Kidney glomerular epithelial cell (primary cell): Measurements from ENCODE around the gene PLD1.
"Not testable (repeated sequence)": the region's sequence is repeated elsewhere in the genome, so short reads cannot be mapped to it uniquely, and the experiment has no call there.

Source experiments
- DNase-seq: peaks from one replicate; lab custom pipeline; 2025; lab: John Stamatoyannopoulos, UW

Gene PLD1

DNA sequence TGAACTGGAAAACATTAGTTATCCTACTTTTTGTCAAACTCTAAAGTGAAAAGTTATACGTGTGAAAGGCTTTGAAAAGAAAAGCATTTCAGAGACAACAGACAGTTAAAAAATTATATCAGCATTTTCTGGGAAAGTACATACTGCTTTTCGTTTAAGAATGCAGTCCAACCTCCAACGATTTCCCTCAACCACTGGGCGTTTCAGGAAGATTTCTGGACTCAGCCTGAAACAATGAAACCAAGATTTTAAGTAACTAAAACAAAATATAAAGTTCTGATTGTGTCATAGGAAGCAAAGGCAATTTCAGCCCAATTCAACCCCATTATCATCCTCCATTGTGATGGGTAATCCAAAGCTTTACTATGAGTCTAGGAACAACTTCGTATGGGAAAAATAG lies 110.7 kb downstream of the PLD1 start:
- DNase-seq, result no peak

DNA sequence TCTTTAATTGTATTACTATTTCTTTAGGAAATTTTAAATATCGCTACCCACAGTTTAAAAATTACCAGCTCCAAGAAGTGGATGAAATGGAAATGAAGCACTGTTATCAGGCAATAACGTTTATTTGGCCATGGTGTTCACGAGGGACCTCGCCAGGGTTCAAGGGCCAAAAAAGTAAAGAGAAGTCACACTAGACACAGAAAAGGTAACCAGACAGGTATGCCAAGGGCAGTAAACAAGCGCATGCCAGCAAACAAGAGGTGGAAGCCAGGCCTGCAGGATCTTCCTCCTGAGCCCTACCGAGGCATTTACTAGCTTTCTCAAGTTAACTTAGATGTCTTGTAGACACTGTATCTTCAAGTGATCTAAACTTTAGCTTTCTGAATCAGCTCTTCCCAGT lies 113.5 kb downstream of the PLD1 start:
- no peak for DNase-seq

DNA sequence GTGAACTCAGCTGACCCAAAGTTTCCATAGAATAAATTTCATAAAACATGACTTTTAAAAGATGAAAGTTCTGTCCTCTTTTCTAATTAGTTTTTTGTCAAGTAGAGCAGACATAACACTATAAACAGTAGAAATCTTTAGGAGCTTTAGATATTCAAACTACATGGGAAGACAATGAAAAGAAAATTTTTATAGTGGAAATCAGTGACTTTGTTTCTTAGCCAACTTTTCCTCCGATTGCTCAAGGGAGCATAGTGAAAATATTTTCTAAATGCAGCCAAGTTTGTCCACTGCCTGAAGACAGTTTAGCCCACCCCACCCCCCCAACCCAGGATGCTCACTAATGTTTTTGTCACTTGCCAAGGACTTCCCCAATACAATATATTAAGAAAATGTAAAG lies 114.9 kb downstream of the PLD1 start:
- DNase-seq, result no peak

DNA sequence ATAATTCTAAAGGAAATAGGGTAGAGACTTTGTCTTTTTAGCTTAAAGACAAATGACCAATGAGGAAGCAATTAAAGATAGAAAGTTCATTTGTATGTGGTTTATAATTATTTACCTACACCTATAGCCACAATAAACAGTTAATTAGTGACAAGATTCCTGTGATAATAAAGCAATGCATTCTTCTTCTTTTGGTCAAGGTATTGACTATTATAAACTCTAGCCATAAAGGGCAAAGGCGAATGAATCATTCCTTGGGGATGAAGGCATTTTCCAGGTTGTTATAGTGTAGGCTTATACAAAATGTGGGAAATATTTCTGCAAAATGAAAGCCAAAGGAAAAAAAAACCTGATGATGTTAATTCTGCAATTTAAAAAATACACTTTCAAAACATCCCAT lies 115.4 kb downstream of the PLD1 start:
- DNase-seq, result no peak

DNA sequence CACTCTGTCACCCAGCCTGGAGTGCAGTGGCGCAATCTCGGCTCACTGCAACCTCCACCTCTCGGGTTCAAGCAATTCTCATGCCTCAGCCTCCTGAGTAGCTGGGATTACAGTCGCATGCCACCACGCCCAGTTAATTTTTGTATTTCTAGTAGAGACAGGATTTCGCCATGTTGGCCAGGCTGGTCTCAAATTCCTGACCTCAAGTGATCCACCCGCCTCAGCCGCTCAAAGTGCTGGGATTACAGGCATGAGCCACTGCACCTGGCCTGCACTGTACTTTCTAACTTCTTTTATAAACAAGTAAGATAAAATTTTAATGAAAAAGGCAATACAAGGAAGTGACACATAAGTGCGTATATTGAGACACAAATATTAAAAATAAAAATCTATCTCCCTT lies 117.7 kb downstream of the PLD1 start:
- not testable (repeated sequence) for DNase-seq

DNA sequence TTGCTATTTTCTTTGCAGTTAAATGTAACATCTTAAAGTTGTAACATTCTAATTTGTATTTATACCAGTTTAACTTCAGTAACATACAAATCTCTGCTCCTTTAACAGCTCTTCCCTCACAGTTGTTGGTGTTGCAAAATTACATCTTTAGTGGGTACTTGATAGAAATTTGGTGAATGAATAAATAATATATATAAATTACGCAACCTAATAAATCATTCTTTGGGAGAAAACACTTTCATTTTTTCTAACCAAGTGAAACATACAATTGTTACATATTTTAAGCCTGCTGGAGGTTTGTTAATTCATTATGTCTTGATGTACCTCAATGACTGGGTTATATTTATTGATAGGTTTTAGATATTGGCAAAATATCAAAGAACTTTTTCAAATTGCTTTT lies 118.8 kb downstream of the PLD1 start:
- DNase-seq, result no peak

DNA sequence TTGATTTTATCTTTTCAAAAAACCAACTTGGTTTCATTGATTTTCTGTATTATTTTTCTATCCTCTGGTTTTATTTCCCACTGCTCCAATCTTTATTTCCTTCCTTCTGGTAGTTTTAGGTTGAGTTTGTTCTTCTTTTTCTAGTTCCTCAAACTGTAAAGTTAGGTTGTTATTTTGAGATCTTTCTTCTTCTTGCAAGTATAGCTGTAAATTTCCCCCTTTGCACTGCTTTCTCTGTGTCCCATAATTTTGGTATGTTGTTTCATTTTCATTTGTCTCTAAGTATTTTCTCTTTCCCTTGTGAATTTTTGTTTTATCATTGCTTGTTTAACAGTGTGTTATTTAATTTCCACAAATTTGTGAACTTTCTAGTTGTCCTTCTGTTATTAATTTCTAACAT lies 120.0 kb downstream of the PLD1 start:
- DNase-seq, result no peak

DNA sequence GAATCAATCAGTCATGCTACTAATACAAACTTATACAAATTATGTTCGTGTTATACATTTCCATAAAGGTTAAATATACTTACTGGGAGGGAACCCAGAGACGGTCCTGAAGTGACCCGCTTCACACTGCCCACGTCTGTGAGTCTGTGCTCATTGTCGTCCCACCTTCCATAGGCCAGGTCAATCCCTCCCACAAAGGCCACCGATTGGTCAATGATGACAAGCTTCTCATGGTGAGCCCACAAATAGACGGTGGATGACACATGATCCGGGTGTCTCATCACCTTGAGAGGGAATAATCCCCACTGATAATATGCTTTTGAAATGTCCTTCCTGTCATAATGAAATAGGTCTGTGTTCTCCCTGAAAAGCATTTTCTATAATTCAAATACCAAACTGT lies 121.7 kb downstream of the PLD1 start:
- DNase-seq, result no peak

DNA sequence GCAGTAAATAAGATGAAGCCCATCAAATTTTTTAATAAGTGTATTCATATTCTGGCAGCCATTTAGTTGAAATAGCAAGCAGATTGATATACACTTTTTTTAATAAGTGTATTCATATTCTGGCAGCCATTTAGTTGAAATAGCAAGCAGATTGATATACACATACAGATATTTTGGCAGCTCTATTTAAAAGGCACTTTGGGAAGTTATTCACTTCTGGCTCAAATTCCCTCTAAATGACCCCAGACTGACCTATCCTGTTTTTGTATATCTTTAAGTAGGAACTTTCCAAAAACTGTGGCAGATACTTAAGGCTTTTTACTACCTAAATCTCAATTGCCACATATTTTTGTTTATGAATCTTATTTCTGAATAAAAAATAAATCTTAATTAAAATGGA lies 122.3 kb downstream of the PLD1 start:
- DNase-seq, result no peak

DNA sequence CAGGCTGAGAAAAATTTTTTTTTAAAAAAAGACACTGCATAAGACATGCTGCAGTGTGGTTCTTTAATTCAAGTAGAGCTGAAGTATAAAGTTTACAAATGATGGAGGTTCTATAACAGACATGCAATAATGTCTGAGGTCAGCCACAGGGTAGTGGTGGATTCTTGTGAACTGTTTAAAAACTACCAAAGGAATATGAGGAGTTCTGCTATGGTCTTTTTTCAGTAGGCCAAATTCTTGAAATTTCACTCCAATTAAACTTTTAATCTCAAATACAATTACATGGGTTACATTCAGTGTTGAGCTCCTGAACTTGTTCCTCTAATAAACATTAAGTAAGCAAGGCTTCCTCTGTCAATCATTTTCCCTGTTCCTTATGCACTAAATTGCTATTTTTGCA lies 122.7 kb downstream of the PLD1 start:
- no peak for DNase-seq

DNA sequence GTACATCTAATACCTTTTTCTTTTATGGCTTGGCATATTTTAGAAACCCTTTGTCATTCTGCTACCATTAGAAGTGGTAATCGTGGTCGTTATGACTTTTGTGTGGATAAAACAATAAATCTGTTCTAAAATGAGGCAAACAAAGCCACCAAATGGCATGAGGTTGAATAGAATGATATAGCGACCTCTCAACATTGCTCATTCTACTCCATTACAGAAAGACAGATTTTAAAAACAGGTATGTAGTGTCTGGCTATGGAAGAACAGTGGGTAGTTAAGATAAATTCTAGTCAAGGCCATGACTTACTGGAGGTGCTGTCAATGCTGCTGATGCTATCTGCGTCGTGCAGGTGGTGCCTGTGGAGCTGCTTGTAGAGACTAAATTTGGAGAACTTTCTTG lies 123.2 kb downstream of the PLD1 start:
- DNase-seq, result no peak

DNA sequence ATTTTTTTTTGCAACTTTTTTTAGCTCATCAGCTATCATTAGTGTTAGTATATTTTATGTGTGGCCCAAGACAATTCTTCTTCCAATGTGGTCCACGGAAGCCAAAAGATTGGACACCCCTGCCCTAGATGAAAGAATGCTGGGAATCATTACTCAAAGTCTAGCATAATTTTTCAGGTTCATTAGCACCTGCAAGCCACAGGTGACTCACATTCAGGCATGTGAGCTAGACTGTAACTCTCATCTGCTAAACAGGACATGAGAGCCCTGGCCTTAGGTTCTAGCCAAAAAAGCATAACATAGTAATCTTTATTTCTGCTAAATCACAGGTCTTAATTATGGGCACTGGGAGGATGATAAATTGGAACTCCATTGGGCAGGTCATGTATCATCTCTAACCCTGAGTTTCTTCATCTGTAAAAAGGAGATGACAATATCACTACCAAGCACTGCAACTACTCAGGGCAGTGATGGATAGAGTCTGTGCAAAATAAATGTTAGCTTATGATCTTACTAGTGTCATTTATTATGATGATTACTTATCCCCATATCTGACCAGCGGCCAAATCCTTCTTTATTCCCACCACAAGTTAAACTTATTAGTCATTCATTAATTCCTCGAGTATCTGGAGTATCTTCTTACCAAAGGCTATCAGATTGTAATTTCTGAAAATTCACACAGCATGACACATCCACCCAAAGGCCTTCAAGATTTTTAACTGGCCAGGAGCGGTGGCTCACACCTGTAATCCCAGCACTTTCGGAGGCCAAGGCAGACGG lies 125.0 kb downstream of the PLD1 start:
- DNase-seq, result no peak

DNA sequence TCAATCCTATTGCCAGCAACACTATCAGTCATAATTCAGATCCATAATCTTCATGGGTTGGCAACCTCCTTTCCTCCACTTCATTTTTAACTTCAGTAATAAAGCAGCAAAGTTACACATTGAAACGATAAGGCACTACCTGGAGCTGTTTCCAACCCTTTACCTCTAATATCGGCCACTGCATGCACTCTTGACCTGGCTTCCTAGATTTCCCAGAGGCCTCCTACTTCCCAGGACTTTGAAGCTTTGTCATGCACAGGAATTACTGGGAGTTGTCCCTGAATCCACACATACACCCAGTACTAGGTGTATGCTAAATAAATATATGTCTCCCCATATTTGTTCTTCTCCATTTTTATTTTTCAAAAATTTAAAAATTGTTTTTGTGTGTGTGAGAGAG lies 126.1 kb downstream of the PLD1 start:
- DNase-seq, result no peak

DNA sequence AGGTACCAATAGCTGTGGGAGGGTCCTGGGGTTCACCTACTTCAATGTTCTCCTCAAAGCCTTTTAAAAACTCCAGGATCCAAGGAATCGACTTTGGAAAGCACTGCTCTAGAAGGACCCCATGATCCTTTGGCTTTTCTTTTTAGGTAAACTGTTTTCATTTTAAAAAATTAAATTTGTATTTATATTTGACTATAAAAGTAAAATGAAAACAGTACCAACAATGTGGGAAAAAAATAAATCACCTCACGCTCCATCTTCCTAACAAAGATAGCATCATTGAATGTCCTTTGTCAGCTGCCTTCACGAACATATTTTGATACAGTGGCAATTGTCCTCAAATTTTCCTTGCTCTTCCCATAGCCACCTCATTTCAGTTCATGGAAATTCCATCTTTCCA lies 127.5 kb downstream of the PLD1 start:
- DNase-seq, result no peak

DNA sequence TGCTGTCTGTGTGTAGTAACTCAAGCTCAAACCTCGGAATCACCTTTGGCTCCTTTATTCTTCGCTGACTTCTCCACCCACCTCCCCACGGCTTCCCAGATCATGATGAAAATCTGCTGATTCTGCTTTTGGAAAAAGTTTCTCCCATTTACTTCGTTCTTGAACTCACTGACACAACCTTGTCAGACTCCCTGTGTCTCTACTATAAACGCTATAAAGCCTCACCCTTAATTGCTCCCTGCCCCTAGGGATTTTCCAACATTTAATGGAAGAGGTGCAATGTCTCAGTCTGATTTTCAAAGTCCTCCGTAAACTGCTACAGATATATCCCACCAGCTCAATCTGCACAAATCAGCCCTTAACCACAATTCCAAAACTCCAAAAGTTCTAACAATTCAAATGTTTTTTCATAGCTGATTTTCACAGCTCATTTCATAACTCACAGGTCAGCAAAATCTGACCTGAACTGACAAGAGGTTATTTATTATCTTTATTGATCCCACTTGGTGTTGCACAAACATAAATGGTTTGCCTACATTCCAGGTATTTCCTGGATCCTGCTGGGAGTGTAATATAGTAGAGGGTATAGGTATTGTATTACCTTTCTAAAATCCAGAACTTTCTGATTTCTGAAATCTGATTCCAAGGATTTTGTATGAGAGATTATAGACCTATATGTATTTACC lies 129.4 kb downstream of the PLD1 start:
- no peak for DNase-seq

DNA sequence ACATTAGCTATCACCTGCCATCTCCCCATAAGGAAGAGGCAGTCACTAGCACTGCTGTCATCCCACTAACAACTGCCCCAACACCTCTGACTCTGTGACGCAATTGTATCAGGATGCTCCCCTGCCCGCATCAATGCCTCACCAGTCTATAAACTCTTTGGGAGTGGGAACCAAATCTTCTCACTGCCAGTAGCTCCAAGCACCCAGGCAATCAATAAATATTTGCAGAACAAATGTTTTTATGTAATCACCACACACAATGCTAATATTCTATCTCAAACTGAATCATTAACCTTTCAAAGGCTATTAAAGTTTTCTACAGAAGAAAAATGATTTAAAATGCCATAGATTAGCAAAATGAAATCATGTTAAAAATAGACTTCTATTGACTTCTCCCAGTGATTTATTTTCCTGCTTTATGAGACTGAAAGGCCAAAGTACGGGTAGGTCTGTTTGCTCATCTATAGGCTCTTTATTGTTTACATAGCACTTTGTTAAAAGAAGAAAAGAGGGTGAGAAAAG lies 131.3 kb downstream of the PLD1 start:
- no peak for DNase-seq

DNA sequence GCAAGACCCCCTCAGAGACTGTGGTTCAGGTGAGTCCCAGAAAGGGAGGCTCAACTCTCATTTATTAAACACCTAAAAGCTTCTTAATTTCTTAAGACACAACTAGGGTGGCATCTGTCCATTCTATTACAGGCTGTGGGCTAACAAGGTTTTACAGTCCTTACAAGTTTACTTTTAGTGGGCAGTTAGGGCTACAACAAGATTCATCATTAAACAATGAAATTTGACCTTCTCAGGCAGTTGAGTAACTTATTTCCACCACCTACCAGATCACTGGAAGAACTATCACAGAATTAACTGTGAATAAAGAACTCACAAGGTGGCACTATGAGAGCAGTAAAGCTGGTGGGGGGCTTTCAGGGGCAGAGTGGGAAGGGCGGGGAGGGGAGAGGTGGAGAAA lies 132.6 kb downstream of the PLD1 start:
- no peak for DNase-seq

DNA sequence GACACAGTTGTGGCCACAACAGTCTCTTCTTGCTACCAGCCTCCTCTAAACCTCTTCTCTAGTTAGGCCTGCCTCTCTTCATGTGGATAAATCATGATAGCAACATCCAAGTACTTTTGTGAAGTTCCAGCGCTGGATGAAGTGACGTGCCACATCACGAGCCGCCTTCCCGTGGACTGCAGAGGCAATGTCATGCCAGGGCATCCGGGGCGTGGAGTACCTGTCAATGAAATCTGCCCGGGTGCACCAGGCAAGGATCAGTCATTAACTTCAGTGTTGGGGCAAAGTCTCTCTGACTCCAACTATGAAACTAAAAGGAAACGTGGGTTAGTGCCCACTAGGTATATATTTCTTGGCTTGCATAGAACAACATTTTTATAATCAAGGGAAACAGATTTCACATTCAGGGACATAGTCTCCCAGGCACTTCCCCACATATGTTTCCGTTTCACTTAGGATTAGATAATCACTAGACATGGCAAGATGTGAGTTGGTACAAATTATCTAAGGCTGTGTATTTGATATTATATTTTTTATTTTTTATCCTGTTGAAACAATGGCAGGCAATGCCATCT lies 133.6 kb downstream of the PLD1 start:
- DNase-seq, result no peak

DNA sequence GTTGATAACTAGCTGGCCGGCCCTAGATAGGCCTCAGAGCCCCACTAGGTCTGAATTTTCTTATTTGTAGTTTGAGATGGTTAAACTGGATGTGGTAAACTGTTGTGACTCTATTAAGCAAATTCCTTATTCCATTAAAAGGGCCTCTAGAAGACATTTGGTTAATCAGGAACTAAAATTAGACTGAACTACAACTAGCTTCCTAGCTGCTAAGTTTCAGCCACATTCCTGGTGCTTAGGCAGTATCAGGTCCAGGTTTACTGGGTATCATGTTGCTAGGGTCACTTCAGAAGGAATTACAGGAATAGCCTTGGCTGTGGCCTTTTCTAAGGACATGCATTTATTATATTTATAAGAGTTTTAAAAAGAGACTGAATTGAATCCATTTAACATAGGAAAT lies 136.3 kb downstream of the PLD1 start:
- no peak for DNase-seq

DNA sequence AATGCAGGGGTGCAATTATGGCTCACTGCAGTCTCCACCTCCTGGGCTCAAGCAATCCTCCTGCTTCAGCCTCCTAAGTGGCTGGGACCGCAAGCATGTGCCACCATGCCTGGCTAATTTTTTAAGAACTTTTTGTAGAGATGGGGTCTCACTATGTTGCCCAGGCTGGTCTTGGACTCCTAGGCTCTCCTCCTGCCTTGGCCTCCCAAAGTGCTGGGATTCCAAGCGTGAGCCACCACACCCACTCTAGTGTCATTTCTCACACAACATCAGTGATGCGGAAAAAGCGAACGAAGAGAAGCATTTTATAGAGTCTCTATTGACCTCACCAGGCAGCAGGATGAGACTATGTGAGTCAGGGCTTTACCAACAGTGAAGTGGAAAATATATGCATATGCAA lies 137.7 kb downstream of the PLD1 start:
- DNase-seq, result no peak

DNA sequence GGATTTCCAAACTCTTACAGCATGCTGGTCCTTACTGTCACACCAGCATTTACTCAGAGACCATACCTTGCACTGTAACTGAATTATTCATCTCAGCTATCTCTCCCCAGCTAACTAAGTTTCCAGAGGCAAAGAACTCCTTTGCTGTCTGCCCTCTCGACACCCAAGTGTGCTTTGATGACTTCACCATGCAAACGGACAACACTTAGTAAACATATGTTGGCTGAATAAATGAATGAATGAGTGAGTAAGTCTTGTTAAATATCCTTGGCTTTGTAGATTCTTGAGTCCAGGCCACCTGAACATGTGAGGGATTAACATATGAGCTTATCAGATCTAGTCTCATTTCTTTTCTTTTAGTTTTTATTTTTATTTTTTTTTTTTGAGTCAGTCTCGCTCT lies 138.2 kb downstream of the PLD1 start:
- no peak for DNase-seq

DNA sequence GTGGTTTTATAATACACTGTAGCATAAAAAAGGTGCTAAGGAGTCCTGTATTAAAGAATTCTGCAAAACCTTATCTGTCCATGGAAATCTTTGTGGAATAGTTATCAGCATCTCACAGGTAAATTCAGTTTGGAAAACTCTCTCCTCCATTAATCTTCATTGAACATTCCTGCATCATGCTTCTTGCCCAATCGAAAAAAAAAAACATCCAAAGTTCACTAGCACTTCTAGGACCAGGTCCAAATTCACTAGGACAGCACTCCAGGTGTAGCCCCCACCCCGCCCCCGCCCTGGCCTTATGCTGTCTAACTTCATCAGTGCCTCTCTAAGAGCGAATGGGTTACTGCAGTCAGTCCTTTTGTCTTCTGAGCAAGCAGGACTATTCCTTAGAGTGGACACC lies 138.6 kb downstream of the PLD1 start:
- no peak for DNase-seq

DNA sequence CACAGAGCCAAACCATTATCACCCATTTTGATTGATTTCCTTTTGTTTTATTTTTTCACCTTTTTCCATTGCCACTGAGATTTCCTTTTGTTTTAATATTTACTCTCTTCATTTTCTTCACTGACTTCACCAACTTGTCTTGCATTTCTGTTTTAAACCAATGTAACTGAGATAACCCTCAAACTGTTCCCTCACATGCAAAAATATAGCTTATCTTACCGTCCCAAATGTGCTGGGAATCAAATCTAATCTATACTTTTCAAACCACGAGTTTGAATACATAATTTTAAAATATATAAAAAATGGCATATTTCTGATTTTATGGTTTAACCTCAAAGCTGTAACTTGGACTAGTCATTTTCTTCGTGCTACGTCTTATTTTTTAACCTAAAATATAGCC lies 143.8 kb downstream of the PLD1 start:
- no peak for DNase-seq
